HEK293 (cell line): ENCODE data around the gene NSL1.

Source experiments
- CTCF ChIA-PET: fragments of 350-600 bp; formaldehyde crosslinking; extraction: SDS; loops from one replicate; lab custom pipeline; 2021; ENCODE audit warnings: antibody characterized with exemption; lab: Yijun Ruan, JAX
- POLR2A ChIA-PET: fragments of 300-600 bp; formaldehyde crosslinking; extraction: SDS; loops from one replicate; lab custom pipeline; 2020; ENCODE audit warnings: antibody characterized with exemption, inconsistent platforms; lab: Yijun Ruan, JAX
- H3K27ac ChIP-seq: fragments of 200-500 bp; sonication (Bioruptor generic); 2 replicates; pipeline ENCODE4 v1.5.1; 2014; ENCODE audit warnings: low read depth, low read length, control low read depth, inconsistent platforms; ENCODE audit errors: extremely low read depth
- H3K36me3 ChIP-seq, 2 experiments: fragments of 200-500 bp in 1 of 2; sonication (Bioruptor generic) in 1 of 2; 1 replicate in 1 of 2; 2 replicates in 1 of 2; pipeline ENCODE4 v1.5.1; 2014 to 2017; ENCODE audit warnings: inconsistent platforms in 2 of 2, low read length in 2 of 2; ENCODE audit not compliant: control insufficient read depth in 2 of 2, insufficient read depth in 1 of 2
- H3K4me1 ChIP-seq: fragments of 200-500 bp; sonication (Bioruptor generic); 2 replicates; pipeline ENCODE4 v1.5.1; 2014; ENCODE audit warnings: mild to moderate bottlenecking, low read length, inconsistent platforms; ENCODE audit not compliant: control insufficient read depth, insufficient read depth
- H3K4me3 ChIP-seq: 2 replicates; pipeline ENCODE4 v1.5.1; 2011; ENCODE audit warnings: low read depth, mild to moderate bottlenecking, control low read depth, low read length, moderate library complexity
- H3K9me3 ChIP-seq: fragments of 200-500 bp; sonication (Bioruptor generic); 2 replicates; pipeline ENCODE4 v1.5.1; 2014; ENCODE audit warnings: low read depth, low read length, inconsistent platforms; ENCODE audit not compliant: control insufficient read depth, insufficient read depth
- GLI2 ChIP-seq: fragments of 450-650 bp; formaldehyde crosslinking; IDR thresholded peaks from 2 replicates; pipeline ENCODE4; 2017; ENCODE audit warnings: missing biosample characterization, missing genetic modification characterization, low read depth, borderline replicate concordance
- GLIS1 ChIP-seq: fragments of 450-650 bp; formaldehyde crosslinking; IDR thresholded peaks from 2 replicates; pipeline ENCODE4 v1.5.1; 2016; ENCODE audit warnings: missing biosample characterization, missing genetic modification characterization
- SETDB1 ChIP-seq: IDR thresholded peaks from one replicate; pipeline ENCODE4 v1.6.1; 2017; ENCODE audit warnings: mild to moderate bottlenecking, low read length, moderate library complexity, mixed read lengths; ENCODE audit not compliant: insufficient read length
- TRIM28 ChIP-seq: IDR thresholded peaks from 2 replicates; pipeline ENCODE4 v1.6.1; 2011; ENCODE audit warnings: low read length, control low read depth, borderline replicate concordance
- WT1 ChIP-seq: fragments of 450-650 bp; formaldehyde crosslinking; IDR thresholded peaks from 2 replicates; pipeline ENCODE4 v1.5.1; 2016; ENCODE audit warnings: missing biosample characterization, missing genetic modification characterization
- ZBTB1 ChIP-seq: fragments of 450-650 bp; formaldehyde crosslinking; IDR thresholded peaks from 2 replicates; pipeline ENCODE4 v1.5.1; 2016; ENCODE audit warnings: missing biosample characterization, missing genetic modification characterization
- ZBTB8A ChIP-seq: fragments of 450-650 bp; formaldehyde crosslinking; IDR thresholded peaks from 2 replicates; pipeline ENCODE4 v1.5.1; 2016; ENCODE audit warnings: missing biosample characterization, missing genetic modification characterization
- ZFHX2 ChIP-seq: fragments of 450-650 bp; formaldehyde crosslinking; conservative IDR thresholded peaks from 2 replicates; pipeline ENCODE4 v1.5.1; 2016; ENCODE audit warnings: missing biosample characterization, missing genetic modification characterization
- ZFP37 ChIP-seq: fragments of 450-650 bp; formaldehyde crosslinking; IDR thresholded peaks from 2 replicates; pipeline ENCODE4 v1.5.1; 2016; ENCODE audit warnings: missing biosample characterization, missing genetic modification characterization
- ZNF10 ChIP-seq: fragments of 450-650 bp; formaldehyde crosslinking; IDR thresholded peaks from 2 replicates; pipeline ENCODE4 v1.5.1; 2017; ENCODE audit warnings: missing biosample characterization, missing genetic modification characterization
- ZNF23 ChIP-seq: fragments of 450-650 bp; formaldehyde crosslinking; IDR thresholded peaks from 2 replicates; pipeline ENCODE4 v1.5.1; 2016; ENCODE audit warnings: missing biosample characterization, missing genetic modification characterization, borderline replicate concordance
- ZNF248 ChIP-seq: fragments of 450-650 bp; formaldehyde crosslinking; IDR thresholded peaks from 2 replicates; pipeline ENCODE4 v1.5.1; 2017; ENCODE audit warnings: missing biosample characterization, missing genetic modification characterization
- ZNF280D ChIP-seq: fragments of 450-650 bp; formaldehyde crosslinking; IDR thresholded peaks from 2 replicates; pipeline ENCODE4 v1.5.1; 2016; ENCODE audit warnings: missing biosample characterization, missing genetic modification characterization
- ZNF362 ChIP-seq: fragments of 450-650 bp; formaldehyde crosslinking; IDR thresholded peaks from 2 replicates; pipeline ENCODE4 v1.5.1; 2016; ENCODE audit warnings: missing biosample characterization, missing genetic modification characterization
- ZNF37A ChIP-seq: fragments of 450-650 bp; IDR thresholded peaks from 2 replicates; pipeline ENCODE4 v1.5.1; 2018; ENCODE audit warnings: missing biosample characterization, missing genetic modification characterization
- ZNF433 ChIP-seq: fragments of 450-650 bp; formaldehyde crosslinking; IDR thresholded peaks from 2 replicates; pipeline ENCODE4 v1.5.1; 2016; ENCODE audit warnings: missing biosample characterization, missing genetic modification characterization, low read depth
- ZNF544 ChIP-seq: fragments of 450-650 bp; formaldehyde crosslinking; IDR thresholded peaks from 2 replicates; pipeline ENCODE4 v1.5.0; 2017; ENCODE audit warnings: missing biosample characterization, missing genetic modification characterization
- ZNF555 ChIP-seq: fragments of 450-650 bp; formaldehyde crosslinking; conservative IDR thresholded peaks from 2 replicates; pipeline ENCODE4 v1.5.1; 2017; ENCODE audit warnings: missing biosample characterization, mild to moderate bottlenecking, missing genetic modification characterization, inconsistent platforms
- ZNF585B ChIP-seq: fragments of 450-650 bp; formaldehyde crosslinking; IDR thresholded peaks from 2 replicates; pipeline ENCODE4 v1.5.1; 2016; ENCODE audit warnings: missing biosample characterization, missing genetic modification characterization
- TF ChIP-seq, protein P1 (sequence below): fragments of 450-650 bp; formaldehyde crosslinking; IDR thresholded peaks from 2 replicates; pipeline ENCODE4 v1.5.1; 2016; ENCODE audit warnings: missing biosample characterization, missing genetic modification characterization, borderline replicate concordance
- TF ChIP-seq, protein P2 (sequence below): fragments of 450-650 bp; formaldehyde crosslinking; IDR thresholded peaks from 2 replicates; pipeline ENCODE4 v1.5.1; 2016; ENCODE audit warnings: missing biosample characterization, missing genetic modification characterization, low read depth
- TF ChIP-seq, protein P3 (sequence below): fragments of 450-650 bp; formaldehyde crosslinking; IDR thresholded peaks from 2 replicates; pipeline ENCODE4; 2016; ENCODE audit warnings: missing biosample characterization, missing genetic modification characterization

Gene NSL1

GRCh38 chr1:212771341-212771740, 20.2 kb downstream of the NSL1 start:
- H3K4me3 ChIP-seq = no peak overlapping the region
- POLR2A ChIA-PET = interaction anchor here (0.7 kb wide), 1 partner anchor 22 kb away, joined by 6 read pairs; no protein-coding TSS in a partner anchor
- TF ChIP-seq ZNF10 (tag by site-specific recombination) = no peak
- no peak for TF ChIP-seq ZFP37 (tag by site-specific recombination)
- H3K36me3 ChIP-seq = peaks cover 17 to 23% of the 10 kb centered on the region in 2 experiments
- no peak overlapping the region for H3K27ac ChIP-seq
- no peaks in the 10 kb centered on the region for H3K4me1 ChIP-seq
- peaks cover 2% of the 10 kb centered on the region; the same call in 1 of the 2 replicates for H3K9me3 ChIP-seq
- CTCF ChIA-PET = interaction anchor here (0.7 to 1.0 kb wide), 2 partner anchors 11 to 339 kb away, joined by 3 to 4 read pairs; partner anchors contain the start of gene NENF

DNA sequence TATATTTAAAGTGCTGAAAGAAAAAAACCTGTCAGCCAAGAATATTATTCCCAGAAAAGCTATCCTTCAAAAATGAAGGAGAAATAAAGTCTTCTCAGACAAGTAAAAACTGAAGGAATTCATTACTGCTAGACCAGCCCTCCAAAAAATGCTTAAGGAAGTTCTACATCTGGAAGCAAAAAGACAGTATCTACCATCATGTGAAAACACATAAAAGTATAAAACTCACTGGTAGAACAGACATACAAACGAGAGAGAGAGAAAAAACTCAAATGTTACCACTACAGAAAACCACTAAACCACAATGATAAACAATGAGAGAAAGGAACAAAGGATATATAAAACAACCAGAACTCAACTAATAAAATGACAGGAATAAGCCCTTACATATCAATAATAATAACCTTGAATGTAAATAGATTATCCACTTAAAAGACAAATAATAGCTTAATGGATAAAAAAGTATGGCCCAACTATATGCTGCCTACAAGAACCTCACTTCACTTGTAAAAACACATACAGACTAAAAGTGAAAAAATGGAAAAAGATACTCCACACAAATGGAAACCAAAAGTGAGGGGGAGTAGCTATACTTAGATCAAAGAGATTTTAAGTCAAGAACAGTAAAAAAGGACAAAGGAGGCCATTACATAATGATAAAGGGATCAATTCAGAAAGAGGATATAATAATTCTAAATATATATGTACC, 22.0 kb downstream of the NSL1 start:
- Histone ChIP-seq H3K27ac (no peak overlapping the region), H3K9me3 (peaks cover 2% of the 10 kb centered on the region; the same call in 1 of the 2 replicates), H3K4me1 (no peaks in the 10 kb centered on the region), H3K4me3 (no peak overlapping the region), H3K36me3 (peaks cover 10 to 18% of the 10 kb centered on the region in 2 experiments)
- ChIA-PET POLR2A (no interaction called here), CTCF (interaction anchor here (0.7 to 1.9 kb wide), 6 partner anchors 8 to 105 kb away, joined by 3 to 17 read pairs (median 6); no protein-coding TSS in a partner anchor)
- TF ChIP-seq GLIS1 = no peak
- no peak for TF ChIP-seq ZNF280D (tag by site-specific recombination)
- no peak for TF ChIP-seq WT1 (tag by site-specific recombination)
- TF ChIP-seq ZNF555 (tag by site-specific recombination) = no peak
- TF ChIP-seq ZNF585B = peak; percentile 4; the same call in 1 of the 2 replicates
- no peak for TF ChIP-seq ZBTB1 (tag by site-specific recombination)
- no peak for TF ChIP-seq ZNF23 (tag by site-specific recombination)
- TF ChIP-seq ZNF544 (tag by site-specific recombination) = no peak
- no peak for TF ChIP-seq ZFP37 (tag by site-specific recombination)
- TF ChIP-seq ZNF37A (tag by site-specific recombination) = no peak
- TF ChIP-seq TRIM28 = peak; percentile 42; the same call in 1 of the 2 replicates
- TF ChIP-seq, protein P1, sequence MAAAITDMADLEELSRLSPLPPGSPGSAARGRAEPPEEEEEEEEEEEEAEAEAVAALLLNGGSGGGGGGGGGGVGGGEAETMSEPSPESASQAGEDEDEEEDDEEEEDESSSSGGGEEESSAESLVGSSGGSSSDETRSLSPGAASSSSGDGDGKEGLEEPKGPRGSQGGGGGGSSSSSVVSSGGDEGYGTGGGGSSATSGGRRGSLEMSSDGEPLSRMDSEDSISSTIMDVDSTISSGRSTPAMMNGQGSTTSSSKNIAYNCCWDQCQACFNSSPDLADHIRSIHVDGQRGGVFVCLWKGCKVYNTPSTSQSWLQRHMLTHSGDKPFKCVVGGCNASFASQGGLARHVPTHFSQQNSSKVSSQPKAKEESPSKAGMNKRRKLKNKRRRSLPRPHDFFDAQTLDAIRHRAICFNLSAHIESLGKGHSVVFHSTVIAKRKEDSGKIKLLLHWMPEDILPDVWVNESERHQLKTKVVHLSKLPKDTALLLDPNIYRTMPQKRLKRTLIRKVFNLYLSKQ (tag by site-specific recombination) = no peak
- no peak for TF ChIP-seq GLI2
- no peak for TF ChIP-seq ZFHX2 (tag by site-specific recombination)
- TF ChIP-seq, protein P2, sequence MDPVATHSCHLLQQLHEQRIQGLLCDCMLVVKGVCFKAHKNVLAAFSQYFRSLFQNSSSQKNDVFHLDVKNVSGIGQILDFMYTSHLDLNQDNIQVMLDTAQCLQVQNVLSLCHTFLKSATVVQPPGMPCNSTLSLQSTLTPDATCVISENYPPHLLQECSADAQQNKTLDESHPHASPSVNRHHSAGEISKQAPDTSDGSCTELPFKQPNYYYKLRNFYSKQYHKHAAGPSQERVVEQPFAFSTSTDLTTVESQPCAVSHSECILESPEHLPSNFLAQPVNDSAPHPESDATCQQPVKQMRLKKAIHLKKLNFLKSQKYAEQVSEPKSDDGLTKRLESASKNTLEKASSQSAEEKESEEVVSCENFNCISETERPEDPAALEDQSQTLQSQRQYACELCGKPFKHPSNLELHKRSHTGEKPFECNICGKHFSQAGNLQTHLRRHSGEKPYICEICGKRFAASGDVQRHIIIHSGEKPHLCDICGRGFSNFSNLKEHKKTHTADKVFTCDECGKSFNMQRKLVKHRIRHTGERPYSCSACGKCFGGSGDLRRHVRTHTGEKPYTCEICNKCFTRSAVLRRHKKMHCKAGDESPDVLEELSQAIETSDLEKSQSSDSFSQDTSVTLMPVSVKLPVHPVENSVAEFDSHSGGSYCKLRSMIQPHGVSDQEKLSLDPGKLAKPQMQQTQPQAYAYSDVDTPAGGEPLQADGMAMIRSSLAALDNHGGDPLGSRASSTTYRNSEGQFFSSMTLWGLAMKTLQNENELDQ (tag by site-specific recombination) = no peak
- no peak for TF ChIP-seq ZNF433 (tag by site-specific recombination)
- TF ChIP-seq ZBTB8A (tag by site-specific recombination) = no peak
- TF ChIP-seq, protein P3, sequence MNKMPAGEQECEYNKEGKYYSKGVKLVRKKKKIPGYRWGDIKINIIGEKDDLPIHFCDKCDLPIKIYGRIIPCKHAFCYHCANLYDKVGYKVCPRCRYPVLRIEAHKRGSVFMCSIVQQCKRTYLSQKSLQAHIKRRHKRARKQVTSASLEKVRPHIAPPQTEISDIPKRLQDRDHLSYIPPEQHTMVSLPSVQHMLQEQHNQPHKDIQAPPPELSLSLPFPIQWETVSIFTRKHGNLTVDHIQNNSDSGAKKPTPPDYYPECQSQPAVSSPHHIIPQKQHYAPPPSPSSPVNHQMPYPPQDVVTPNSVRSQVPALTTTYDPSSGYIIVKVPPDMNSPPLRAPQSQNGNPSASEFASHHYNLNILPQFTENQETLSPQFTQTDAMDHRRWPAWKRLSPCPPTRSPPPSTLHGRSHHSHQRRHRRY (tag by site-specific recombination) = no peak
- TF ChIP-seq SETDB1 = peak; percentile 98
- no peak for TF ChIP-seq ZNF362 (tag by site-specific recombination)
- no peak for TF ChIP-seq ZNF248 (tag by site-specific recombination)
